OCI-LY1 (cell line): Measurements from ENCODE around the gene HOXA2.

Experiments used
- CTCF ChIP-seq: fragments of 200-600 bp; sonication (generic), shearing (Covaris generic); IDR thresholded peaks from 2 replicates; pipeline ENCODE4 v1.5.1; 2017; ENCODE audit warnings: mild to moderate bottlenecking, antibody characterized with exemption, low read length, moderate library complexity, mixed read lengths
- EZH2 ChIP-seq: fragments of 200-600 bp; sonication (generic), shearing (Covaris generic); IDR thresholded peaks from 2 replicates; pipeline ENCODE4 v1.8.0; 2017; ENCODE audit warnings: borderline replicate concordance, mixed run types, mild to moderate bottlenecking, antibody characterized with exemption, low read length, moderate library complexity, mixed read lengths

- no peak for TF ChIP-seq CTCF
- no peak for TF ChIP-seq EZH2
Measured at GRCh38 chr7:27131390-27131819, 28.9 kb upstream of the HOXA2 start.
